GM19395 (cell line): ENCODE results near the gene RFX6.

Source experiments
- ATAC-seq: cut with Tn5 transposase; IDR thresholded peaks from one replicate; pipeline ENCODE4 v1.9.1; 2021; ENCODE audit warnings: mild to moderate bottlenecking, moderate library complexity; ENCODE audit not compliant: unreplicated experiment

The RFX6 gene

GRCh38 chr6:116894669-116895068 lies 17.6 kb downstream of the RFX6 start:
- no peak for ATAC-seq

- no peak for ATAC-seq
These were observed 18.9 kb downstream of the RFX6 start for GRCh38 chr6:116895935-116896334.

DNA sequence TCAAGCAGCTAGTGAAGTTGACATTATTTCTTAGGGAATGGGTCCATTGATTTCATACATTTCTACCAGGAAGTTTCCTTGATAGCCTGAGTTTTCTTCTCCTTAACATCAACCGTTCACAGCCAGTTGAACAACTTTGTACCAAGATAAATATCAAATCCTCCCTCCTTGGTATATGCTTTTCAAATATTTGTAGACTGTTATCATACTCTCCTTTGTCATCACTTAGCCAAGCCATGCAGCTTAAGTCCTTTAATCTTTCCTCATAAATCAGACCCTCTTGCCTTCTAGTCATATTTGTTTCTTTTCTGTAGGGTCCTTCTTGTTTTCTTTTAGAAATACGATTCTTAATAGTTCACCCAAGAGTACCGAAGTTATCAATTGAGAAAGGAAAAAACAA lies 25.6 kb downstream of the RFX6 start:
- ATAC-seq = no peak

- no peak for ATAC-seq
These were observed 46.0 kb downstream of the RFX6 start for GRCh38 chr6:116922853-116923548.

- ATAC-seq = no peak
These were observed 47.2 kb downstream of the RFX6 start for GRCh38 chr6:116924245-116924644.

- no peak for ATAC-seq
These were observed 48.2 kb downstream of the RFX6 start for GRCh38 chr6:116925088-116925794.

- ATAC-seq = no peak
These were observed 51.6 kb downstream of the RFX6 start for GRCh38 chr6:116928677-116929076.

DNA sequence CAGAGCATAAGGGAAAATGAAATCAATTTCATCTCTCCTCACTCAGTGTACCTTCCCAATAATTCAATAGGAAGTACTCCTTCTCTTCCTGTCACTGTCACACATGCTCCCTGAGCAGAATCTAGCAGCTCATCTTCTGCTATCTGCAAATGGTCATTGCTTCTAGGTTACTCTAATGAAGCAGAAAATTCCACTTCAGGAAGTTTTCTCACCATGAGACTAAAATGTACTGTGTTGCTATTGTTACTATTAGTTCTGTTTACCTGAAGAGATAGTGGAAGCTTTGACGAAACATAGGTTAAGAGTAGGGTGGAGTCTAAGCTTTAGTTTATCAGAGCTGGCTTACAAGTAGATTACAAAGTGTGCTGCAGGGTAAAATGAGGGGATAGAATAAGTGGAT lies 52.8 kb downstream of the RFX6 start:
- no peak for ATAC-seq

GRCh38 chr6:116931456-116931855 lies 54.4 kb downstream of the RFX6 start:
- no peak for ATAC-seq

DNA sequence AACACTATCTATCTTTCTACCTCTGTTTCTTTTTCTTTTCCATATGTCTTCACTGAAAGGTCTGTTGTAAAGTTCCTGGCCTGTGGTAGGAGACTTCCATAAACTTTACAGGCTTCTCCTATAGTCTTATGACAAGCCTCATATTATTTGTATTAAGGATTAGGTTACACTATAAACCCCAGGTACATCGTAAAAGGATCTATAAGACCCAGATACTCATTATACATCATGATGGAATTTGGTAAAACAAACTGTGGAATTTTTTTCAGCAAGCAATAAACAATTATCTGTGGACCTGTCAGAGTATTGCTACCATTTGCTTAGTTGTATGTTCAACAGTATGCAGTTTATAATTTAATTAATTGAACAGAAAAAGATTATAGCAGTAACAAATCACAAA lies 55.5 kb downstream of the RFX6 start:
- no peak for ATAC-seq

DNA sequence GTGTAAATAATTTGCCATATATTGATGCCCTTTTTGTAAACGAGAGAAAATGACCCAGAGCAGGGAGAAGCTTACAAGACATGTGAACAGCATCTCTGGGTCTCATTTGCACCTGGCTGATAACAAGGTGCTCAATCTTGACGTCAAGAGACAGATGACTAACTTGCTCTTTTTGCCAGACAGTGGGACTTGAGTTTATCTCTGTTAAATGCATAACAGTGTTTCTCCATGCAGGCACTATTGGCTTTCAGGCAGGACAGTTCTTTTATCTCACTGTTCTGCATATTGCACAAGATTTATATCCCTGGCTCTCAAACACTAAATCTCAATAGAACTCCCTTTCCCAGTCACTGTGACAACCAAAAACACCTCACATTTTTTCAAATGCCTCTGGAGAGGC lies 56.4 kb downstream of the RFX6 start:
- no peak for ATAC-seq

GRCh38 chr6:116938305-116938704 lies 61.3 kb downstream of the RFX6 start:
- no peak for ATAC-seq

DNA sequence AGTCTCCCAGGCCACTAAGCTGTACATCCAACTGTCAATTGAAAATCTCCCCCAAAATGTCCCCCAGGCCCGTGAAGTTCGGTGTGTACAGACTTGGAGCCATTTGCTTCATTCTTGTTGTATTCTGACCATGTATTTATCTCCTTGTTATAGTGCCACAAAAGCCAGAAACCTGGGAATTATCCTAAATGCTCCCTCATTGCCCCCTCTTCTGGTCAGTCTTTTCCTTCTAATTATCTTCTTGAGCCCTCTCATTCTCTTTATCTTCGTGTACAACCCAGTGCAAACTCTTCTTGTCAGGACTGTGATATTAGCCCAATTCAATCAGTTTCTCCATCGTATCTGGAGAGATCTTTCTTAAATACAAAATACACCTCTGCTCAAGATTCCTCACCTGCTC lies 64.7 kb downstream of the RFX6 start:
- ATAC-seq = no peak

- ATAC-seq = no peak
These were observed 68.8 kb downstream of the RFX6 start for GRCh38 chr6:116945809-116946208.

- no peak for ATAC-seq
These were observed 71.7 kb downstream of the RFX6 start for GRCh38 chr6:116948533-116949304.

GRCh38 chr6:116949964-116950363 lies 72.9 kb downstream of the RFX6 start:
- ATAC-seq = no peak

GRCh38 chr6:116954335-116954734 lies 77.3 kb downstream of the RFX6 start:
- ATAC-seq = no peak

- ATAC-seq = no peak
These were observed 77.9 kb downstream of the RFX6 start for GRCh38 chr6:116954938-116955337.

- no peak for ATAC-seq
These were observed 78.7 kb downstream of the RFX6 start for GRCh38 chr6:116955773-116956172.

DNA sequence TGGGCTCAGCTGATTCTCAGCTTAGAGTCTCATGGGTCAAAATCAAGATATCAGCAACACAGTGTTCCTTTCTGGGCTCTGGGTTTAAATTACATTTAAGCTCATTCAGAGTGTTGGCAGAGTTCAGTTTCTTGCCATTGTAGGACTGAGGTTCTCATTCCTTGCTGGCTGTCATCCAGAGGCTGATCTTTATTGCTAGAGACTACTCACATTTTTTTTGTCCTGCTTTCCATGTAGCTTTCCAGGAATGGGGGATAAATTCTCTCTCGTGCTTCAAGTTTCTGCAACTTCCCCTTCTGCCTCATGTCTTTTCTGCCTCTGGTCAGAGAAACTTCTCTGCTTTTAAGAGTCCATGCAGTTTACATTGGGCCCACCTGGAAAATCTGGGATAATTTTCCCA lies 86.9 kb downstream of the RFX6 start:
- no peak for ATAC-seq

- no peak for ATAC-seq
These were observed 89.9 kb downstream of the RFX6 start for GRCh38 chr6:116966675-116967576.
